Small intestine (tissue), 7 donors: ENCODE results near the gene SRGN. TPM values are rescaled to one million over a fixed set of nuclear protein-coding genes. Genes with fewer than 3 reads are reported as not detected.
A peak's percentile ranks its signal among the peaks of the same experiment; 100 is the strongest.

Experiments
- DNase-seq, 2 donors: peaks; one replicate each; pipeline versions ENCODE4 v3.0.0 to v3.0.0-alpha.2; 2013
- FAIRE-seq: peaks from 2 replicates; lab custom pipeline; 2012; peaks lifted over from hg19 to GRCh38; lab: Jason Lieb, UNC
- H3K27ac ChIP-seq, 3 donors: one replicate each; pipeline ENCODE4 v1.5.1; 2013; ENCODE audit warnings: low read length in 2 of 3, mild to moderate bottlenecking in 2 of 3, control low read depth in 1 of 3, inconsistent platforms in 1 of 3, low read depth in 1 of 3, moderate library complexity in 1 of 3
- H3K27me3 ChIP-seq, 3 donors: one replicate each; pipeline ENCODE4 v1.6.1; 2013; ENCODE audit warnings: low read length in 3 of 3, inconsistent platforms in 1 of 3; ENCODE audit not compliant: control insufficient read depth in 3 of 3, insufficient read depth in 3 of 3
- H3K36me3 ChIP-seq, 3 donors: one replicate each; pipeline ENCODE4 v1.6.1; 2013; ENCODE audit warnings: low read length in 3 of 3, inconsistent platforms in 1 of 3, low read depth in 1 of 3, mild to moderate bottlenecking in 1 of 3, moderate library complexity in 1 of 3; ENCODE audit not compliant: control insufficient read depth in 3 of 3, insufficient read depth in 2 of 3
- H3K4me1 ChIP-seq, 3 donors: one replicate each; pipeline ENCODE4 v1.6.1; 2013; ENCODE audit warnings: low read length in 2 of 3, inconsistent platforms in 1 of 3, low read depth in 1 of 3, mild to moderate bottlenecking in 1 of 3, moderate library complexity in 1 of 3; ENCODE audit not compliant: control insufficient read depth in 3 of 3, insufficient read depth in 2 of 3
- H3K4me3 ChIP-seq, 3 donors: one replicate each; pipeline ENCODE4 v1.5.1; 2013; ENCODE audit warnings: low read length in 3 of 3, control low read depth in 1 of 3, inconsistent platforms in 1 of 3, low read depth in 1 of 3, mild to moderate bottlenecking in 1 of 3, moderate library complexity in 1 of 3
- H3K9me3 ChIP-seq, 2 donors: one replicate each; pipeline ENCODE4 v1.6.1; 2013; ENCODE audit warnings: low read depth in 1 of 2, low read length in 1 of 2; ENCODE audit not compliant: control insufficient read depth in 2 of 2, insufficient read depth in 1 of 2
- WGBS, 3 donors: extraction: QIAGEN DNeasy Blood & Tissue Kit; methylation state at CpG; one replicate each; pipeline ENCODE4 v1.1.7; 2013; 5-methylcytosine and 5-hydroxymethylcytosine counted together
- polyA plus RNA-seq, 4 donors: library from polyadenylated mRNA; stranded (reverse) in 3 of 4; unstranded in 1 of 4; fragments of 200-250 nt in 3 of 4; fragments of 120-200 nt in 1 of 4; gene quantifications; one replicate each; pipeline versions ENCODE4 v1.2.1 to v1.2.3, GENCODE V29; 2013
- donor health status: healthy with polysubstance abuse.
- donor health status: control.
- donor health status: control.
- donor health status: Bipolar disorder and iron deficiency.
- donor health status: healthy.

Gene SRGN
- polyA plus RNA-seq, 4 donors: 8.1 to 155 (median 28.1) TPM

- DNase-seq: no peak
- Histone ChIP-seq H3K9me3 (no peaks in the 10 kb centered on the region), H3K27ac (peak overlapping the region in 2 of 3 donors; percentile 30 to 75), H3K4me3 (no peak overlapping the region), H3K27me3 (peaks cover 0 to 2% (median 0%) of the 10 kb centered on the region in 3 donors), H3K36me3 (no peaks in the 10 kb centered on the region), H3K4me1 (no peaks in the 10 kb centered on the region)
- no peak for FAIRE-seq
- 40 to 47% (median 47%) methylated on average over 6 to 7 of the region's 7 CpGs for WGBS, 3 donors
Observed at GRCh38 chr10:69056129-69056528, 31.8 kb upstream of the SRGN start.

GRCh38 chr10:69056536-69057260, 31.2 kb upstream of the SRGN start:
- Histone ChIP-seq H3K9me3 (no peaks in the 10 kb centered on the region), H3K4me1 (no peaks in the 10 kb centered on the region), H3K4me3 (no peak overlapping the region), H3K27me3 (no peaks in the 10 kb centered on the region), H3K27ac (peak overlapping the region in 2 of 3 donors; percentile 30 to 75), H3K36me3 (no peaks in the 10 kb centered on the region)
- FAIRE-seq (no peak), DNase-seq (no peak)
- WGBS, 3 donors: 73 to 88% (median 84%) methylated on average over 14 of the region's 14 CpGs

- DNase-seq: peak in 1 of 2 donors; percentile 32
- FAIRE-seq: no peak
- no peaks in the 10 kb centered on the region for H3K4me1 ChIP-seq
- no peaks in the 10 kb centered on the region for H3K27me3 ChIP-seq
- no peaks in the 10 kb centered on the region for H3K36me3 ChIP-seq
- no peaks in the 10 kb centered on the region for H3K9me3 ChIP-seq
- 49 to 77% (median 65%) methylated on average over 14 of the region's 14 CpGs for WGBS, 3 donors
- H3K4me3 ChIP-seq: no peak overlapping the region
- peak overlapping the region in 2 of 3 donors; percentile 8 to 75 for H3K27ac ChIP-seq
Observed at GRCh38 chr10:69057261-69057950, 30.5 kb upstream of the SRGN start.

GRCh38 chr10:69057951-69058297, 30.0 kb upstream of the SRGN start:
- no peaks in the 10 kb centered on the region for H3K9me3 ChIP-seq
- H3K4me3 ChIP-seq: no peak overlapping the region
- no peaks in the 10 kb centered on the region for H3K4me1 ChIP-seq
- H3K27ac ChIP-seq: peak overlapping the region in 2 of 3 donors; percentile 8 to 75
- H3K36me3 ChIP-seq: no peaks in the 10 kb centered on the region
- 0% methylated on average over 1 of the region's 1 CpG for WGBS, 3 donors
- H3K27me3 ChIP-seq: no peaks in the 10 kb centered on the region
- DNase-seq: no peak
- no peak for FAIRE-seq

GRCh38 chr10:69060127-69060798, 27.6 kb upstream of the SRGN start:
- Histone ChIP-seq H3K36me3 (no peaks in the 10 kb centered on the region), H3K27ac (no peak overlapping the region)
- WGBS, 3 donors: 96 to 98% (median 96%) methylated on average over 8 of the region's 8 CpGs

GRCh38 chr10:69061305-69062161, 26.4 kb upstream of the SRGN start:
- Histone ChIP-seq H3K4me3 (no peak overlapping the region), H3K27me3 (no peaks in the 10 kb centered on the region), H3K36me3 (no peaks in the 10 kb centered on the region), H3K4me1 (no peaks in the 10 kb centered on the region), H3K27ac (peak overlapping the region; percentile 42 to 93 (median 57)), H3K9me3 (no peaks in the 10 kb centered on the region)
- 15 to 26% (median 21%) methylated on average over 20 of the region's 20 CpGs for WGBS, 3 donors
- peak; percentile 72 to 75 for DNase-seq
- FAIRE-seq: no peak

More at GRCh38 chr10:69060127-69060798, 27.6 kb upstream of the SRGN start:
- Histone ChIP-seq H3K4me3 (no peak overlapping the region), H3K4me1 (no peaks in the 10 kb centered on the region), H3K9me3 (no peaks in the 10 kb centered on the region), H3K27me3 (no peaks in the 10 kb centered on the region)
- DNase-seq: no peak
- FAIRE-seq: no peak

GRCh38 chr10:69062901-69063300, 25.0 kb upstream of the SRGN start:
- WGBS, 3 donors: 88 to 95% (median 89%) methylated on average over 5 of the region's 5 CpGs
- FAIRE-seq (no peak), DNase-seq (no peak)
- Histone ChIP-seq H3K27me3 (no peaks in the 10 kb centered on the region), H3K9me3 (no peaks in the 10 kb centered on the region), H3K36me3 (no peaks in the 10 kb centered on the region), H3K27ac (peak overlapping the region in 1 of 3 donors; percentile 93), H3K4me1 (no peaks in the 10 kb centered on the region), H3K4me3 (no peak overlapping the region)
